ENCODE measurements around the gene MAPK12.

- TF ChIP-seq POLR2A (IDR thresholded peaks at IDR 0.05), result no peak
- TF ChIP-seq, protein P1, sequence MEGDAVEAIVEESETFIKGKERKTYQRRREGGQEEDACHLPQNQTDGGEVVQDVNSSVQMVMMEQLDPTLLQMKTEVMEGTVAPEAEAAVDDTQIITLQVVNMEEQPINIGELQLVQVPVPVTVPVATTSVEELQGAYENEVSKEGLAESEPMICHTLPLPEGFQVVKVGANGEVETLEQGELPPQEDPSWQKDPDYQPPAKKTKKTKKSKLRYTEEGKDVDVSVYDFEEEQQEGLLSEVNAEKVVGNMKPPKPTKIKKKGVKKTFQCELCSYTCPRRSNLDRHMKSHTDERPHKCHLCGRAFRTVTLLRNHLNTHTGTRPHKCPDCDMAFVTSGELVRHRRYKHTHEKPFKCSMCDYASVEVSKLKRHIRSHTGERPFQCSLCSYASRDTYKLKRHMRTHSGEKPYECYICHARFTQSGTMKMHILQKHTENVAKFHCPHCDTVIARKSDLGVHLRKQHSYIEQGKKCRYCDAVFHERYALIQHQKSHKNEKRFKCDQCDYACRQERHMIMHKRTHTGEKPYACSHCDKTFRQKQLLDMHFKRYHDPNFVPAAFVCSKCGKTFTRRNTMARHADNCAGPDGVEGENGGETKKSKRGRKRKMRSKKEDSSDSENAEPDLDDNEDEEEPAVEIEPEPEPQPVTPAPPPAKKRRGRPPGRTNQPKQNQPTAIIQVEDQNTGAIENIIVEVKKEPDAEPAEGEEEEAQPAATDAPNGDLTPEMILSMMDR (IDR thresholded peaks at IDR 0.05), result no peak
These were observed 8.2 kb downstream of the MAPK12 start for GRCh38 chr22:50253046-50253915.

Measured in Peyer's patch (tissue), 4 donors.